Neuronal stem cell (in vitro differentiated cells): ENCODE results near the gene LCE2B.
"Not testable (repeated sequence)": the region's sequence is repeated elsewhere in the genome, so short reads cannot be mapped to it uniquely, and the experiment has no call there.

Experiments used
- DNase-seq: peaks from one replicate; pipeline ENCODE4 v3.0.0-alpha.2; 2013; ENCODE audit warnings: low spot score
- H2AFZ ChIP-seq: one replicate; pipeline ENCODE4 v1.6.1; 2013; ENCODE audit warnings: mild to moderate bottlenecking, low read length, inconsistent platforms
- H2AK5ac ChIP-seq: 2 replicates; pipeline ENCODE4 v1.6.1; 2013; ENCODE audit warnings: low read depth, mild to moderate bottlenecking, inconsistent platforms, low read length, moderate library complexity, mixed read lengths
- H2BK120ac ChIP-seq: 2 replicates; pipeline ENCODE4 v1.6.1; 2013; ENCODE audit warnings: low read depth, mild to moderate bottlenecking, inconsistent platforms, low read length, moderate library complexity, mixed read lengths
- H2BK12ac ChIP-seq: one replicate; pipeline ENCODE4 v1.6.1; 2013; ENCODE audit warnings: low read length, inconsistent platforms
- H2BK15ac ChIP-seq: 2 replicates; pipeline ENCODE4 v1.6.1; 2013; ENCODE audit warnings: mild to moderate bottlenecking, low read length, inconsistent platforms, mixed read lengths
- H2BK5ac ChIP-seq: one replicate; pipeline ENCODE4 v1.6.1; 2013; ENCODE audit warnings: inconsistent platforms, mild to moderate bottlenecking, low read length, moderate library complexity
- H3K14ac ChIP-seq: one replicate; pipeline ENCODE4 v1.6.1; 2013; ENCODE audit warnings: low read length, inconsistent platforms
- H3K18ac ChIP-seq: 2 replicates; pipeline ENCODE4 v1.6.1; 2013; ENCODE audit warnings: low read length, inconsistent platforms
- H3K23ac ChIP-seq: 2 replicates; pipeline ENCODE4 v1.6.1; 2013; ENCODE audit warnings: low read depth, mild to moderate bottlenecking, mixed read lengths, low read length, inconsistent platforms; ENCODE audit not compliant: poor library complexity
- H3K27ac ChIP-seq: replicated peaks from 3 replicates; pipeline ENCODE4 v1.5.1; 2013; ENCODE audit warnings: low read length, inconsistent platforms
- H3K27me3 ChIP-seq, 3 experiments: 2 replicates each; pipeline ENCODE4 v1.6.1; 2013; ENCODE audit warnings: low read length in 3 of 3, mild to moderate bottlenecking in 2 of 3, inconsistent platforms in 1 of 3, low read depth in 1 of 3, mixed read lengths in 1 of 3, moderate library complexity in 1 of 3; ENCODE audit not compliant: control insufficient read depth in 3 of 3, insufficient read depth in 3 of 3
- H3K36me3 ChIP-seq, 2 donors: replicated peaks in 1 of 2; 2 replicates each; pipeline ENCODE4 v1.6.1; 2013; ENCODE audit warnings: low read length in 2 of 2; ENCODE audit not compliant: control insufficient read depth in 2 of 2, insufficient read depth in 2 of 2
- H3K4ac ChIP-seq: 2 replicates; pipeline ENCODE4 v1.6.1; 2013; ENCODE audit warnings: inconsistent platforms, mild to moderate bottlenecking, low read length, moderate library complexity
- H3K4me1 ChIP-seq, 2 donors: 1 replicate in 1 of 2; 2 replicates in 1 of 2; pipeline ENCODE4 v1.6.1; 2013; ENCODE audit warnings: low read length in 2 of 2, low read depth in 1 of 2; ENCODE audit not compliant: control insufficient read depth in 2 of 2, insufficient read depth in 1 of 2
- H3K4me2 ChIP-seq: one replicate; pipeline ENCODE4 v1.6.1; 2013; ENCODE audit warnings: mild to moderate bottlenecking, low read length, inconsistent platforms; ENCODE audit not compliant: insufficient read depth, poor library complexity, severe bottlenecking
- H3K4me3 ChIP-seq, 2 donors: 2 replicates each; pipeline ENCODE4 v1.5.1; 2013; ENCODE audit warnings: low read length in 2 of 2, mild to moderate bottlenecking in 2 of 2, inconsistent platforms in 1 of 2, moderate library complexity in 1 of 2
- H3K79me1 ChIP-seq: one replicate; pipeline ENCODE4 v1.6.1; 2013; ENCODE audit warnings: low read depth, mild to moderate bottlenecking, inconsistent platforms, low read length, moderate library complexity
- H3K9ac ChIP-seq: one replicate; pipeline ENCODE4 v1.6.1; 2013; ENCODE audit warnings: mild to moderate bottlenecking, low read depth, low read length, inconsistent platforms; ENCODE audit not compliant: poor library complexity
- H3K9me3 ChIP-seq, 2 donors: replicated peaks in 1 of 2; 2 replicates each; pipeline versions ENCODE3 to v1.6.1; 2013; ENCODE audit warnings: low read length in 2 of 2, mild to moderate bottlenecking in 2 of 2, inconsistent platforms in 1 of 2, low read depth in 1 of 2, mixed read lengths in 1 of 2, moderate library complexity in 1 of 2; ENCODE audit not compliant: control insufficient read depth in 2 of 2, insufficient read depth in 1 of 2
- H4K8ac ChIP-seq: one replicate; pipeline ENCODE4 v1.6.1; 2013; ENCODE audit warnings: low read depth, mild to moderate bottlenecking, inconsistent platforms, low read length, moderate library complexity
- H4K91ac ChIP-seq: one replicate; pipeline ENCODE4 v1.6.1; 2013; ENCODE audit warnings: low read length, low read depth, mild to moderate bottlenecking, inconsistent platforms; ENCODE audit not compliant: poor library complexity
- WGBS, 2 donors: extraction: QIAGEN DNeasy Blood & Tissue Kit; methylation state at CpG; one replicate each; pipeline ENCODE4 v1.1.7; 2013; ENCODE audit warnings: missing lambda C conversion rate in 2 of 2, mixed read lengths in 1 of 2; ENCODE audit not compliant: insufficient read length in 2 of 2, insufficient replicate concordance in 1 of 2; ENCODE audit errors: extremely low coverage in 2 of 2; 5-methylcytosine and 5-hydroxymethylcytosine counted together

Gene LCE2B

DNA sequence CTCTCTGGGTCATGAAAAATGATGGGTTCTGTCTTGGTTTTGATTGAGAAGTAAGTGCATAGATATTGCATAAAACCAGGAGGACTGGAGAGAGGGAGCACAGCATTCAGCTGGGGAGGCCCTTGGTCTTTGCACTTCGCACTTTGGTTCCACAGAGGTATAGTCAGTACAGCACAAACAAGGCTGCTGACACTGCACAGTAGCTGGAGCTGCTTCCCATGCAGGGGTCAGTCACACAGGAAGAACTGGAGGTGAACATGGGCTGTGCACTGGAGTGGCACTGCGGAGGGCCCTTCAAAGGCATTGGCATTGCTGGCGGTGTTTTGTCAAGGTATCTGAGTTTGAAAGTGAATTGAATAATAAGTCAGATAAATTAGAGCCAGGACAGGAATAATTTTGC lies 27.3 kb upstream of the LCE2B start:
- Histone ChIP-seq H3K9ac (no peak overlapping the region), H3K27me3 (no peaks in the 10 kb centered on the region), H4K91ac (no peak overlapping the region), H3K14ac (no peak overlapping the region), H3K4me2 (no peak overlapping the region), H2BK5ac (no peak overlapping the region), H2BK120ac (no peak overlapping the region), H3K36me3 (no peaks in the 10 kb centered on the region), H3K27ac (no peak overlapping the region), H3K23ac (no peak overlapping the region), H2AFZ (no peak overlapping the region), H3K4me1 (no peaks in the 10 kb centered on the region), H3K4ac (no peak overlapping the region), H3K9me3 (peaks cover 0 to 27% of the 10 kb centered on the region in 2 donors), H3K79me1 (no peaks in the 10 kb centered on the region), H4K8ac (no peak overlapping the region), H2AK5ac (no peak overlapping the region), H2BK12ac (no peak overlapping the region), H2BK15ac (no peak overlapping the region), H3K4me3 (peak overlapping the region in 1 of 2 donors; percentile 43), H3K18ac (no peak overlapping the region)
- DNase-seq: no peak
- WGBS, 2 donors: no CpG with 5 or more reads among the region's 3 CpGs

DNA sequence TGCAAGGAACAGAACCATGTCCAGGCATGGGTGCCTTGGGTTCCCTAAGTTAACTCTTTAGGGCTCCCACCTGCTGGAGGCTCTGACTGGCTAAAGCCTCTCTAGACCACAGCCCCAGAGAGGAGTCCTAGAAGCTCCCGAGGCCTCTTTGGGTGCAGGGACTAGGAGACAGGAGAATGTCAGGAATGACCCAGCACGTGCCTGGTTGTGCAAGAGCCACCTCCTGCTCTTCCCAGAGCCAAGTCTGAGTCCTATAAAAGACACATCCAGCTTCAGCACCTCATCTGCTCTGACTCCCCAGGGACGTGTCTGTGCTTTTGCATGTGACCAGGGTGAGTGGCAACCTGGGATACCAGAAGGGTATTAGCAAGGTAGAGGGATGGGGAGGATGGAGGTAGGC lies 22.8 kb upstream of the LCE2B start, which contains the start of gene LCE2D:
LCE2D (plus strand) TSS at position 283 of the 400 bp plus-strand sequence. CDS start 726 bp downstream, outside the sequence.
- Histone ChIP-seq H2BK120ac (no peak within 1 kb of the TSS), H3K9me3 (peaks cover 0 to 31% of the 10 kb centered on the region in 2 donors), H3K36me3 (no peaks in the 10 kb centered on the region), H2BK12ac (no peak within 1 kb of the TSS), H2AK5ac (no peak within 1 kb of the TSS), H3K27ac (no peak within 1 kb of the TSS), H3K27me3 (no peaks in the 10 kb centered on the region), H3K4me2 (no peak within 1 kb of the TSS), H3K9ac (no peak within 1 kb of the TSS), H2BK15ac (no peak within 1 kb of the TSS), H3K4me3 (no peak within 1 kb of the TSS), H3K79me1 (no peaks in the 10 kb centered on the region), H4K91ac (no peak within 1 kb of the TSS), H2BK5ac (no peak within 1 kb of the TSS), H3K23ac (no peak within 1 kb of the TSS), H2AFZ (no peak within 1 kb of the TSS), H3K18ac (no peak within 1 kb of the TSS), H3K14ac (no peak within 1 kb of the TSS), H3K4me1 (no peaks in the 10 kb centered on the region), H4K8ac (no peak within 1 kb of the TSS), H3K4ac (no peak within 1 kb of the TSS)
- WGBS, 2 donors: no CpG with 5 or more reads among the region's 3 CpGs
- no peak for DNase-seq

DNA sequence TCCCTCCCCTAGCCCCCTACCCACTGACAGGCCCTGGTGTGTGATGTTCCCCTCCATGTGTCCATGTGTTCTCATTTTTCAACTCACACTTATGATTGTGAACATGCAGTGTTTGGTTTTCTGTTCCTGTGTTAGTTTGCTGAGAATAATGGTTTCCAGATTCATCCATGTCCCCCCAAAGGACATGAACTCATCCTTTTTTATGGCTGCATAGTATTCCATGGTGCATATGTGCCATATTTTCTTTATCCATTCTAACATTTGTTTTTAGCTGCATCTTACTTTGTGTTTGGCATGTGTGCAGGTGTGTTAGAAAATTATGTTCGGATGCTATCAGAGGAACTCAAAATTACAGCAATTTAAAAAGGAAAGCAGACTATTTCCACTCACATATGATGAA lies 19.8 kb upstream of the LCE2B start:
- H4K8ac ChIP-seq, H2BK15ac ChIP-seq, H3K4me2 ChIP-seq, H2BK12ac ChIP-seq, H3K14ac ChIP-seq, H3K9ac ChIP-seq, H2BK5ac ChIP-seq, H3K27me3 ChIP-seq, H3K79me1 ChIP-seq, H3K27ac ChIP-seq, H2BK120ac ChIP-seq, H3K4me3 ChIP-seq, H3K23ac ChIP-seq, H4K91ac ChIP-seq, H3K36me3 ChIP-seq, H3K4me1 ChIP-seq, H2AK5ac ChIP-seq, H2AFZ ChIP-seq, H3K4ac ChIP-seq, H3K18ac ChIP-seq, DNase-seq: not testable (repeated sequence)
- peaks cover 0 to 28% of the 10 kb centered on the region in 2 donors for H3K9me3 ChIP-seq
- WGBS, 2 donors: no CpG with 5 or more reads among the region's 1 CpG

DNA sequence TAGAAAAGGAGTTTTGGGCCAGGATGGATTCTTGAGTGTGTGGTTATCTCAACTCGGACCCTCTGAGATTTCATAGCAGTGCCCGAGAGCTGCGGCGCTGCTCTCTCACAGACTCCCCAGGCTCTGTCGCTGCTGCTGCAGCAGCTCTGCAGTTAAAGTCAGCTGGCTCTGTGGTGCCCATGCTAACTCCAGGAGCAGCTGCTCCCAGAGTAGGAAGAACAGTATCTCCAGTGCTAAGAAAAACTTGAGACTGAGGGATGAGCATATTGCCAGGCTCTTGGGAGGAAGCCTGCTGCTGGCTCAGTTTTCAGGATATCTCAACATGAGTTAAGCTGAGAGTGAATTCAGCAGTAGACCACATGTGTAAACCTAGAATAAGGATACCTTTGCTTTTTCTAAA lies 18.3 kb upstream of the LCE2B start:
- no peaks in the 10 kb centered on the region for H3K36me3 ChIP-seq
- no peak overlapping the region for H4K91ac ChIP-seq
- no peak overlapping the region for H3K18ac ChIP-seq
- H3K27me3 ChIP-seq: no peaks in the 10 kb centered on the region
- H2BK12ac ChIP-seq: no peak overlapping the region
- H2BK120ac ChIP-seq: no peak overlapping the region
- H3K79me1 ChIP-seq: no peaks in the 10 kb centered on the region
- no peak overlapping the region for H3K27ac ChIP-seq
- DNase-seq: no peak
- no peak overlapping the region for H3K4me2 ChIP-seq
- no peak overlapping the region for H3K4ac ChIP-seq
- H4K8ac ChIP-seq: no peak overlapping the region
- H3K4me1 ChIP-seq: no peaks in the 10 kb centered on the region
- no peak overlapping the region for H3K4me3 ChIP-seq
- no peak overlapping the region for H3K23ac ChIP-seq
- no peak overlapping the region for H3K14ac ChIP-seq
- no peak overlapping the region for H2BK15ac ChIP-seq
- H3K9me3 ChIP-seq: peaks cover 0 to 33% of the 10 kb centered on the region in 2 donors
- H2AK5ac ChIP-seq: no peak overlapping the region
- H3K9ac ChIP-seq: no peak overlapping the region
- H2AFZ ChIP-seq: no peak overlapping the region
- H2BK5ac ChIP-seq: no peak overlapping the region
- WGBS, 2 donors: no CpG with 5 or more reads among the region's 5 CpGs
